ENCODE measurements around the gene WDR72.
"Not testable (repeated sequence)": the region's sequence is repeated elsewhere in the genome, so short reads cannot be mapped to it uniquely, and the experiment has no call there.

WDR72 gene

DNA sequence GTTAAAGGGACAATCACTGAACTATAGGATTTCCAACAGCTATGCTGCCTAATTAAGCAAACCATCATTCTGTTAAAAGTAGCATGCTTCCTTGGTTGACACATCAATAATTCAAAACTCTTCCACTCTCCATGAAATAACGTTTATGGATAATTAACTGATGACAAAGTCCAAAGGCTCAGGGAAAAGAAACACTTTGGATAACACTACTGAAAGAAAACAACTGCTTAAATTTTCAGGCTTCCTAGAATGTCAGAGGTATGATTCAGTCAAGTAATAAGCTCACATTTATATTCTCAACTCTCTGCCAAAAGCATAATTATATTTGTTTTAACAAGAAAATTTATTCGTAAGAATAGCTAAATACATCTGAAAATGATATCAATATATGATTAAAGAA, 49.6 kb downstream of the WDR72 start:
- DNase-seq (ENCODE audit: low read depth in 2 of 2): no peak

DNA sequence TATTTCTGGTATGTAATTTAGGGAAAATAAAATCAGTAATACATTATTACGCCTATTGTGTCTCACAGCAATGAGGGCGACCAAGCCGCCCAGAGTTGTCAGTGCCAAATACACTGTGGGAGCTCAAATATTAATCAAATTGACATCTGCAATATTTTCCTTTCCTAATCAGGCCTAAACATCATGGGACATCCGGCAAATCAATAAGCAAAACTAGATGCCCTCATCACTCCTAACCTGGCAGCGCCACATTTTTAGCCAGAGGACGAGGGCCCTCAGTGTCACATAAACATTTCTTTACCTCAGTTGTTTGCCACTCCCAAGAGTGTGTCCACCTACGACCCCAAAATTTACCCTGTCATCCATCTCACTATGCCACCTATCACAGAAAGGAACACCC, 64.1 kb downstream of the WDR72 start:
- DNase-seq (ENCODE audit: low read depth in 2 of 2): no peak

DNA sequence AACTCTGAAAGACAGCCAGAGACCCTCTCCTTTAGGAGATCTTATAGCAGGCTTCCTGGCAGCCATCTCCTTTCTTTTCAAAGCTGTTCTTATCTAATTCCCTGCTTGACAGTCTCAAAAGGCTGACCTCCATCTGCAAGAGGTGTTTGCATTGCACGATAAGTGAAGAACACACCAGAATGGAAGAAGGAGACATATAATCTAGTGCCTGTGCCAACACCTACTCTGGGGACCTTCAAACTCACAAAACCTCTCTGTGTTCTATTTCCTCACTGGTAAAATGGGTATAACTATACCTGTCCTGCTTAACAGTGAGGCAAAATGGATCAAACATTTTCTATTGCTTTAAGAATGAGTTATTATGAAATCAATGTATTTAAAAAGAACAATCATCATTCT, 65.0 kb downstream of the WDR72 start:
- DNase-seq (ENCODE audit: low read depth in 2 of 2): no peak

DNA sequence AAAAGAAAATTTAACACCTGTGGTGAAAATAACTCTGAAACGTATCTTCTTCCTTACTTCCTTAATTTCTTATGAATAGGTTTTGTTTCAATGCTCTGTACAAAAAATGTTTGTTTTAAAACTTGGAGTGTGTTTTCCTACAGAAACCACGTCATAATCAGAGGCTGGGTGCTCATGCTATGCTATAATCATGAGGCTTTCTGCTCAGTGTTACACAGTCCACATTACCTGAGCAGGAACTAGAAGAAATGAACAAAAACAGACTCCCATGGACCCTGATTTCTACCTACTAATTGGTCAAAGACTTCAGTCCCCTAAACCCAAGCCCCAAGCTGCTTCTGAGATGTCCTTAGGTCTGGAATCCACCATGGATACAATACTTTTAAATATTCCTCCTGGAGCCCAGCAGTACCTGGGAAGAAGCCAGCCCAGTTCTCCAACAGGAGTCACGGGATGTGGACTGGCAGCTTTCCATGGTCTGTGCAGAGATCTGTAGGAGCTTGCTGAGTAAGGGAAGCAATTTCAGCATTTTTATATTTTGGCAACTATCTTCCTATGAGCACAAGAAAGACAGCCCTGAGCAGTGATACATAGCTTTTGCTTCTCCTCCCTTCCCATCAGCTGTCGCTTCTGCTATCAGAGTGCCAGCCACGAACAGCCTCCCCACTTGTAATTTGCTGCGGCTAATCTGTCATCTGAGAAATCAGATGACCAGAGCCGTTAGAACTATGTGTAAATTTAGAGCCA, 65.6 kb downstream of the WDR72 start:
- DNase-seq (ENCODE audit: low read depth in 2 of 2): no peak

DNA sequence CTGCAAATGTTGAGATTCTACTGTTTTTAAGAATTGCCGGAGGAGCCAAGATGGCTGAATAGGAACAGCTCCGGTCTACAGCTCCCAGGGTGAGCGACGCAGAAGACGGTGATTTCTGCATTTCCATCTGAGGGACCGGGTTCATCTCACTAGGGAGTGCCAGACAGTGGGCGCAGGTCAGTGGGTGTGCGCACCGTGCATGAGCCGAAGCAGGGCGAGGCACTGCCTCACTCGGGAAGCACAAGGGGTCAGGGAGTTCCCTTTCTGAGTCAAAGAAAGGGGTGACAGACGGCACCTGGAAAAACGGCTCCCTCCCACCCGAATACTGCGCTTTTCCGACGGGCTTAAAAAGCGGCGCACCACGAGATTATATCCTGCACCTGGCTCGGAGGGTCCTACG, 75.3 kb downstream of the WDR72 start:
- DNase-seq (ENCODE audit: low read depth in 2 of 2): not testable (repeated sequence)

DNA sequence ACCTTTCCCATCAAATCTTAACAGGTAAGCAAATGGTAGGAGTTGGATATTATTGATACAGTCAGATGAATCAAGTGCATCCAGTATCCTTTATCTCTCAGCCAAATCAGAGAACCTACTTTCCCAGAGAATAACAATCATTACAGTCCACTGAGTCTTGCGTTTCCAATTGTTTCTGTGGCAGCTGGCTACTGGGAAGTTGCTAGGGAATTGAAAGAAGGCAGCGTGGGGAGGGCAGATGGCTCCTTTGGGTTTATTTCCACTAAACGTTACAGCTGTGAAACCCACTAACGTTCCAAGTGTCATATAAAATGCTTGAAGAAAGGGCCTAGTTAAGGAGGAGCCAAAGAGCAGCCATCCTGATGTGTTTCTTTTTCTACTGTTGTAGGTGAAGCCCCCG, 78.4 kb downstream of the WDR72 start:
- no peak for DNase-seq (ENCODE audit: low read depth in 2 of 2)

DNA sequence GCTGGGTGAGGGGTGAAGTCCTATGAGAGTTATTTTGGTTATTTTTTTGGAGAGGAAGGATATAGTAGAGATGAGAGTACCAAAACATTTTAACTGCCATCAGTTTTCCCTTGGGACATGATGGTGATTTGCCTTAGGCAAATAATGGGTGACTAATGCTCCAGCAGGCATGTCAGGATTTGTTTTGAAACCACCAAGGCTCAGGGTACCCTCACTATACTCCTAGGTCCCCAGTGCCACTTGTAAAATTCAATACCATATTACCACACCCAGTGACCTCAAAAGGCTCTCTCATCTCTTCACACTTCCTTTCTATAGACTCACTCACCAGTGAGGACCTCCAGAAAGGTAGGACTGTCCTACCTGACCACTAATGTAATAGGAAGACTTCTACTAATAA, 83.6 kb downstream of the WDR72 start:
- no peak for DNase-seq (ENCODE audit: low read depth in 2 of 2)

DNA sequence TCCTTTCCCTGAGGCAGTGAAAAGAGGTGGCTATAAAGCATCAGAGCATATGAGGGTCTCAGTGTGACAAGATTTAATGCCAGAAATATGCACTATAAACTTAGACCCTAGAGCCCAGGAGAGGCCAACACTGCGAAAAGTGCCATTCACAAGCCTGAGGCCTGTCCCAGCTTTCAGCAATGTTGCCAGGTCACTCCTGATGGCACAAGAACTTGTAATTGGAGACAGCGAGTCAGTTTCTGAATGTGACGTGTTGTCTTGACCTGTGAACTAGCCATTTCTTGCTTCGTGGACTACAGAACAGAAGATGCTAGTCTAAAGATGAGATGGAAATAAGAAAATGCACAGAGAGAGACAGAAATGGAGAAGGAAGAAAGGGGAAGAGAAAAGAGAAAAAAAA, 87.9 kb downstream of the WDR72 start:
- no peak for DNase-seq (ENCODE audit: low read depth in 2 of 2)

DNA sequence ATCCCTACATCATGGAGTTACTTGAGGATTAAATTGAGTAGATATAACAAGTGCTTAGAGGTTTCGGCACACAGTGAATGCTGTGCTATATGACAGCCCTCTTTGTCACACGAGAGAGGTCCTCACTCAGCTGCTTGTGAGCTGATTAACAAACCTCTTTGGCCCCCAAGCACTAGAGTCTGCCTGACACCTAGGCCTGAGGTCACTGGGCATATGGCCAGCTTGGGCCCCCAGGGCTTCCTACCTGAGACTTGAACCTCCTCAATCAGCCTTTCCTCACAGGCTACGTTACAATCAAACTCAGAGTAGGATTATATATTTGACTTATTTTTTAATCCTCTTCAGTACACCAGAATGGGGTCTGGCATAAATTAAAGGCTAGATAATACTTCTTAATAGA, 88.8 kb downstream of the WDR72 start:
- DNase-seq (ENCODE audit: low read depth in 2 of 2): no peak

DNA sequence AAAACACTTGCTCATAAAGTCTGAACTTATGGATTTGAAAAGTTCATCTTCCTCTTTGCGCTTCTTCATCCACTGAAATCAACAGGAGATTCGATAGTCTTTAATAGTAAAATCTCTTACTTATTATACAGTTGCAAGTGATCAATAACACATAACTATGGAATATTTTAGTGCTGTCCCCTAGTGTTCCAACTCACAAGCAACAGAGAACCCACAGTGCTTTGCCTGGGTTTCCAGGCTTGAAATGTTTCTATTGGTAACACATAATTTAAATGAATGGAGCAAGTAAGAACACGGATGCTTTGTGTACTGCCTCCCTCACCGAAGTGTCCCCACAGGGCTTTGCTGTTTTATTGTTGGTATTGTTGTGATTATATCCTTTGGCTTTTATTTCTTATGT, 93.5 kb downstream of the WDR72 start:
- DNase-seq (ENCODE audit: low read depth in 2 of 2): no peak

DNA sequence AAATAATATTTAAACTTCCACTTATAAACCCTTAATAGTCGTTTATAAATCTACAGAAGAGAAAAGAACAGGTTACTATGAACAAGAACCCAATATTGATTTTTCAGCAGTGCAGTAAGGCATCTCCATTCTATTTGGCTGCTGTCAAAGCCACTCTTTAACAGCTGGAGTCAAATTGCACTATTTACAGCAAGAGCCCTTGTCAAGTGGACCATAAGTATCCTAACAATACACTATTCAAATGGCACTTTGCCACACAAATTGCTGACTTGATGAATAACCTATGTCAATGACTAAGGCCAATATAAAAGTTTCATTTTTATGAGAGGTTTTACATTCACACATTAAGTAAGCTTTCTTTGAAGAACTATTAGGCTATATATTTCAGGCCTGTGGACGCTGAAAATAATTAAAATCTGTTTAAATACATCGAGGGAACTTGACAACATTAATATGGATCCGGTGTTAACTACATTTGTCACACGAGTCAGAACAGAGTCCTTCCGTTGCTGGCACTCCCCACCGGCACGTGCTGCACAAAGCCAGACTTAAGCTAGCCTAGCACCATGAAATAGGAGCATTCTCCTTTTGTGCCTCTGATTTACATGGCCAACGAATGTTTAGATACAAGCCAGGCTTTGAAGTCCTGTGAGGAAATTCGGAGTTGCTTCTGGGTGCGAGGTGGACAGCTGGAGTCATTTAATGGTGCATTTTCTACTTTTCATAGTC, 100.5 kb downstream of the WDR72 start:
- DNase-seq (ENCODE audit: low read depth in 2 of 2): no peak

DNA sequence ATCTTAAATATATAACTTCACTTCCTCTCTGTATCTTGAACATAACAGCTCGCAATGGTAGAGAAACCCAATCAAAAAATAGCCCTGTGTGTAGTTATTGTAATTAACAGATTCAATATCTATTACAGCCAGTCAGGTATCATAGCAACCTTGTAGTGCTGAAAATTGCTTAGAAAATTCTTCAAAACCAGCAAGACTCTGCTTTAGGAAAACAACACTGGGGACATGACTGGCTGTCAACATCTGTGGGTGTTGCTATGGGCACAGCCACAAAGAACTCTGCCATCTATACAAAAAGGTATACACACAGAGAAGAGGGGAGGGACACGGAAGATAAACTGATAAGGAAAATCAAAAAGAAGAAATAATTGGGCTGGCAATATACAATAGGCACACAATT, 101.2 kb downstream of the WDR72 start:
- no peak for DNase-seq (ENCODE audit: low read depth in 2 of 2)

DNA sequence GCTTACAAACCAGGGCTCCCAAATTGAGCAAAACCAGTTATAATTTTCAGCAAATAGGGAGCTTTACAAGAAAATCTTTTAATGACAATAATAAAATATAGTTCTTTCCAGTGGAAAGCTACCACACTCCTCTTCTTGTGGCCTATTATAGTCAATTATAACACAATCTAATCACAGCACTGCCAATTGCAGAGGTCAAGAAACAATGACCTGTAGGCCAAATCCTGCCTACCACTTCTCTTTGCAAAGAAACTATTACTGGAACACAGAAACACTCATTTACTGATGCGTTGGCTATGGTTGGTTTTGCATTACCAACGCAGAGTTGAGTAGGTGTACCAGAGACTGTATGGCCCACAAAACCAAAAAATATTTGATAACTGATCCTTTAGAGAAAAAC, 110.5 kb downstream of the WDR72 start:
- DNase-seq (ENCODE audit: low read depth in 2 of 2): no peak

DNA sequence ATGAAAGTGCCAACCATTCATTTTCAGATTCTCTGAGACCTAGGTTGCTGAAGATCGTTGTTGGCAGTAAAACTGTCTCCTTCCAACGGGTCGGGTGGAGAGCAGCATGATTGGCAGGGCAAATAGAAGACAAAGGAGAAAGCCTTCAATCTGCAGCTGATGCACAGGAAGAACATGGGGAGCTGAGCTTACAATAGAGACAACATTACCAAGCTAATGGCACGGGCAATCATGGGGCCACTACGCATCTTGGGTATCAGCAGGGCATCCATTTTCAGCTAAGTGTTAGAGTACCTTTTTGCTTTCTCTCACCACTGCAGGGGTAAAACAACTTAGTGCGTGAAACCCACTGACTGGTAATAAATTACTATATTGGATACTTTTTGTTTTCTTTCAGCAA, 114.8 kb downstream of the WDR72 start:
- DNase-seq (ENCODE audit: low read depth in 2 of 2): no peak

DNA sequence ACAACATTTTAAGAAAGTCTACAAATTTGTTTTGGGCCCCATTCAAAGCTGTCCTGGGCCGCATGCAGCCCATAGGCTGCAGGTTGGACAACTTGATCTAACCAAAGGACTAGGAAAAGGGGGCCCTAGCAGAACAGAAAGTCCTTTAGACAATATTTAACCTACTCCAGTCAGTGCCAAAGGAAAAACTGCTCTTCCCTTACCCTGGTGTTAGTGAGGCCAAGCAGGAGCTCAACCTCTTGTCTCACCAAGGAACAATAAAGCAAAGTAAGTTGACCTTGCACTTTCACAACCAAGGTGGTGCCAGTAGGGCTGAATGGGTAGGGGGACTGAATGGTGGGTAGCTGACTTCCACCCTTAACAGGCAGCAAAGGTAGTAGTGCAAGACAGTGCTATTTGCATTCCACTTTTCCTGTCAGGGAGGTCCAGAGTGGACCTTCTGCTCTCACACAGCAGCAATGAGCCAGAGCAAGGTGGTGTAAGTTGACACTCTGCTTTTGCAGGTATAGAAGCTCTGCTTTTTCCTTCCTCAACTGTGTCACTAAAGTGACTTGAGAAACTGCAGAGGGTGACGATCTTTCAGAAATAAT, 124.9 kb downstream of the WDR72 start:
- DNase-seq (ENCODE audit: low read depth in 2 of 2): no peak

DNA sequence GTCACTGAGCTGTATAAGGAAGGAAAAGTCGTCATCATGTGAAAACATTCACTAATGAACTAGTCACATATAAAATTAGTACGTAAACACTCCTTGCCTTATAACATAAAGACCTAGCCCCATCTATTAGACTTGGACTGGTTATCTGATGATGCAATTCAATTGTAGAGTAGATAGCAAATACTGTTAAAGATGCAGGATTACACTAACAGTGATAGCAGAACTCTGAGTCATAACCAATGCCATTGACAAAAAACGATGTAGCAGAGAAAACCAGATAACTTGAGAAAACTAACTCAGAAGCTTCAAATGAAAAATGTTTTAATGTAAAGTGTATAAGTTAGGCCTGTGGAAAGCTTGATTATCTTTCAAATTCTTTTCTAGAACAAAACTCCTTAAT, 132.2 kb downstream of the WDR72 start:
- no peak for DNase-seq (ENCODE audit: low read depth in 2 of 2)

DNA sequence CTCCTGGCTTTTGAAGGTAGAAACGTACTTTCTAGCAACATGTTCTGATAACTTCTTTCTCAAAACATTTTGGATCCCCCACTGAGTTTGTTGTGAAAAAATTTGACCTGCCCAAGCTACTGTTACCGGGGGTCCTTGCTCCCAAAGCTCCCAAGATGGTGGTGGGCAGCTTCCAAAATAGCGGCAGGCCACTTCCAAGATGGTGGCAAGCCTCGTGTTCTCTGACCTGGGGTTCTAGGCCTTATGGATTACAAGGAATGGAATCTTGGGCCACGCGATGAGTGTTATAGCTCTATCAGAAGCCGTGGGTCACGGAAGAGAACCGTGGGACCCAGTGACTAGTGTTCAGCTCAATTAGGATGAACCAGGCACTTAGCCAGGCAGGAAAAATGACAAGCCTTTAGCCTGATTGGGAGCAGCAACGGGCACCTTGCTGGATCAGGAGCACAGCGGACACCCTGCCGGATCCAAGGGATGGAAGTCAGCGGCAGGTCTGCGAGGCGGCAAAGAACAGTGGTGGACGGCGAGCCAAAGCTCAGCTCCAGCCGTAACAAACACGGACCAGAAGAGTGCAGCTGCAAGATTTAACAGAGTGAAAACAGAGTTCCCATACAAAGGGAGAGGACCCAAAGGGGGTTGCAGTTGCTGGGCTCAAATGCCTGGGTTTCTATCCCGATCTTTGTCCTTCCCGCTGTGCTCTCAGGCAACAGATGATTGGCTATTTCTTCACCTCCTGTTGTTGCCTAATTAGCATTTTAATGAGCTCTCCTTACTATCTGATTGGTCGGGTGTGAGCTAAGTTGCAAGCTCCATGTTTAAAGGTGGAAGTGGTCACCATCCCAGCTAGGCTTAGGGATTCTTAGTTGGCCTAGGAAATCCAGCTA, 133.3 kb downstream of the WDR72 start:
- no peak for DNase-seq (ENCODE audit: low read depth in 2 of 2)

DNA sequence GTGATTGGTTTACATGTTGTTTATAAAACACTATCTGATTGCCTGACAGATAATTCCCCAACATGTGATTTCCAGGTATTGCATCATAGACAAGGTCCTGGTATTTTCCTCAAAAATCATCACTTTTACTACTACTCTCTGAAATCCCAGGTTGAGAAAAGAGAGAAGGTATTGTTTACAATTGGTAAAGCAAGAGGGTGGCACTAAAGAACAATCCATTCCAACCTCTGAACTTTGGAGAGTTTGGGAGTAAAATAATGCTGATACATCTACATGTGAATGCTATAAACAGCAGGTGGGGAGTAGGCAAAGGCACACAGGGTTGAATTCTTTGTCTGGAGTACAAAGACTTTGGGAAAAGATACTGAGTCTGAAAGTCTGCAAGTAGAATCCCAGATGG, 134.2 kb downstream of the WDR72 start:
- no peak for DNase-seq (ENCODE audit: low read depth in 2 of 2)

DNA sequence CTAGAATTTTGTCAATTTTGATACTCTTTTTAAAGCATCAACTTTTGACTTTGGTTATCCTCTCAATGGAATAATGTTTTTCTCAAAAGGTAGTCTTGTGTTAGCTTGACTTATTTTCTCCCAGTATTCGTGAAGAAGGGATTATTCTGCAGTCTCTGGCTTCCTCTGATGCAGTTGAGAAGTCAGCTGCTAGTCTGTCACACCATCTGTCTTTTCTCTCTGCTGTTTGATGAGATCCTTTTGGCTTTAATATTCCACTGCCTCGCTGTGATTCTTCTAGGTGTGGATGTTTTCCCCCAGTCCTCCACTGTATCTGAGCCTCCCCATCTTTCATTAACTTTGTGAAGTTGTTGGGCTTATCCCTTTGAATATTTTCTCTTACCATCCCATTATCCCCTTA, 141.0 kb downstream of the WDR72 start:
- DNase-seq (ENCODE audit: low read depth in 2 of 2): no peak

DNA sequence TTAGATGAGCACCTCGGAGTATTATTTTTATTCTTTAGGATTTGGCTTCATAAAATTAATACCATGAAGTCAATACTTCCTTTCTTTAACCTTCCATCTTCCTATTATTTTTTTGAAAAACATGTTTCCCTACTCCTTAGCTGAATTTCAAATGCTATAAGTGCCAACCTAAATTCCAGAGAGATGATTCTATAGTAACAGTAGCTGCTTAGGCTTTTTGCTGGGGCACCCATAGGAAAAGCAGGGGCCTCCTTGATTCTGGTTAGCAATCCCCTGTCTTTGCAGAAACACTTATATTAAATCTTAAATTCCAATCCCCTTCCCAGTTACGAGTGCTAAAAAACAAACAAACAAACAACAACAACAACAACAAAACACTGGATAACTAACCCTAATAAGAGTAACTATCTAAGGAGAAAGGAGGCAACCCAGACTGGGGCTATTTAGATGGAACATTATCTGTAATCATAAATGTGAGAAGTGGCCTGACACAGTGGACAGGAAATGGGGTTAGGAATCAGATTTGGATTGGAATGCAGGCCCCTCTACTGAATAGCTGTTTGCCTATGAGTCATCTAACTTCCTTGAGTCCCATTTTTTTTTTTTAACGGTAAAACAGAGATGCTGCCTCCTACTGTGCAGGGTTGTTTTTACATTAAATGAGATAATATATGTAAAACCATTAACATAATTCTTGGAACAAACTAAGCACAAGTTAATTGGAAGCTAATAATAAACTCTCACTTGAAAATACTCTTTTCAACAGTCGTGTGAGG, 148.1 kb downstream of the WDR72 start:
- DNase-seq (ENCODE audit: low read depth in 2 of 2): peak in 1 of 2 experiments; percentile 14

DNA sequence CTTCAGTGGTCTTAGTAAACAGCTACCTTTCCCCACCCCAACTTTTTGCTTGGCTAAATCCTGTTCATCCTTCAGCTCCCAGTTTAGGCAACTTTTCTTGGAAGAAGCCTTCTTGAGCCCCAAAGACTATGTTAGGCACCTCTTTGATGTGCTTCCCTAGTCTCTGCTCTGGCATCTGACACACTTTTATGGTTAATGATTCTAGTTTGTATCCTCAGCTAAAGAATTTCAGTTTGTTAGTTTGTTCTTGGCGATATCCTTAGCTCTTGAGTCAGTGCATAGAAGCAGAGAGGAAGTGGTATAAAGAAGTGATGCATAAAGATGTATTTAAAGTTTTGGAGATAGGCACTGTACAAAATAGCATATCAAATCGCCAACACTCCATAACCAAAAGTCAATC, 168.4 kb downstream of the WDR72 start:
- no peak for DNase-seq (ENCODE audit: low read depth in 2 of 2)

Data from fibroblast of skin of left biceps (primary cell).